Measurements from ENCODE around the gene TWF2. TPM values are rescaled to one million over a fixed set of nuclear protein-coding genes. Genes with fewer than 3 reads are reported as not detected.
A peak's percentile ranks its signal among the peaks of the same experiment; 100 is the strongest.

Gene TWF2
- total and polyA plus RNA-seq, 10 of the 15 experiments (the other 5 are each of a cell fraction or from before 2014, with no cell fraction given) = 0.16 to 106 (median 68.5) TPM

- TF ChIP-seq CEBPZ (IDR thresholded peaks at IDR 0.05; ENCODE audit: low read depth, low read length) (no peak), TCF12 (IDR thresholded peaks at IDR 0.05; ENCODE audit: low read depth, low read length) (0 out of 2 replicates have a peak, but pooled peaks have one; percentile 25), MAX (IDR thresholded peaks at IDR 0.05; ENCODE audit: low read depth, low read length) (no peak; the same call in 1 of the 2 replicates), SREBF1 (IDR thresholded peaks at IDR 0.05; ENCODE audit: low read length) (no peak), EP300 (IDR thresholded peaks at IDR 0.05; ENCODE audit: borderline replicate concordance in 1 of 2, control insufficient read depth in 1 of 2, low read depth in 2 of 2, low read length in 2 of 2) (no peak), SPI1 (IDR thresholded peaks at IDR 0.05; ENCODE audit: borderline replicate concordance, insufficient read depth, low read depth, low read length) (no peak), BRCA1 (IDR thresholded peaks at IDR 0.05; ENCODE audit: low read depth, low read length) (no peak), USF1 (IDR thresholded peaks at IDR 0.05; ENCODE audit: borderline replicate concordance, extremely low read length, insufficient read depth, low read depth, low read length) (no peak)
These were observed 38.4 kb upstream of the TWF2 start (continued) for GRCh38 chr3:52277071-52277964.

Measured in GM12878 (cell line).